RPMI7951 (cell line): ENCODE results near the gene STXBP6. TPM values are rescaled to one million over a fixed set of nuclear protein-coding genes. Genes with fewer than 3 reads are reported as not detected.
A peak's percentile ranks its signal among the peaks of the same experiment; 100 is the strongest.

Source experiments
- DNase-seq: peaks from one replicate; pipeline ENCODE4 v3.0.0-alpha.2; 2012; ENCODE audit warnings: low read depth
- total RNA-seq: library from RNA; depleted of rRNA; stranded (reverse); fragments of >200 nt; shearing (Covaris generic); gene quantifications from 2 replicates; pipeline ENCODE4 v1.2.3, GENCODE V29; 2014

Gene STXBP6
- total RNA-seq, 1 experiment from 2014 or later, result 18.7 TPM

DNA sequence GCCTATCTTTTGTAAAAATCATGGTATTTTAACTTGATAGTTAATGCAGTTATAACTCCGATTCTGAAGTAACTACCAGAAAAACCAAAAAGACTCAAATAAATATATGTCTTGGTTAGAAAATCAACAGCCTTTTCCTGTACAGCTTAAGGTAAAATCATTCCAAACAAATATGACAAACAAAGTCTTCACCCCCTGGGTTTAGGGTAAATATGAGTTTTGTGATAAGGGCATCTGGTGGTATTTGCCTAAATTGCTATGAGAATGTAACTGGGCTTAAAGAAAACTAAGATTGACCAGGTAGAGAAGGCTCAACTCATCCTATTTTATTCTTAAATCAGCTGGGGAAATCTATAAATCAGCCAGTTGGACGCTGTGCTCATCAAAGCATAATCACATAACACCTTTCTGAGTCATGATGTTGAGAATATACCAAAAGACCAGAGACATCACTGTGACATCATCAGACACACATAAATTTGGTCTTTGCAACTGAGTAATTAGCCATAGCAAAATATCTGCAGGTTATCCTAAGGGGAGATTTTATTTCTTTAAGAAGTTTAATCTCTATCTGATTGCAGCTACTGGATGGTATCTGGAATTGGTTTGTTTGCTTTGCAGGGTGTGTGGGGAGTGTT, 133.9 kb downstream of the STXBP6 start:
- no peak for DNase-seq

DNA sequence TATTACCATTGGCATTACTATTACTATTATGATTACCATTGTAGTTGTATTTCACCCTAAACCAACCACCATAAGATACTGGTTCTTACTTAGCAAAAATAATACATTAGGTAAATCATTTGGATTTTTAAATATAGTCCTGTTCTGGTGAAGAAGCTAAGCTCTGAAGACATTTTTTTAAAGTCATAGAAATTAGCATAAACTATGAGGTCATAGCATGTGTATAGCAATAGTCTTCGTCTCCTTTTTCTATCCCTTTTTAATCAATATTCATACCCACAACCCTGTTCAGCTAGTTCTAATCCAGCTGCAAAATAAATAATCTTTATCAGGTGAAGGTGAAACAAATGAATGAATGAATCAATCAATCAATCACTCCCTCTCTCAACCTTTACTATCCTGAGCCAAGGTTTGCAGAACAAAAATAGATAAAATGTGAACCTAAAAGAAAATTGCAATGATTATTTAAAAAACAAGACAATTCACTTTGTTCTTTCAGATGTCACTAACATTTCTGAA, 134.5 kb downstream of the STXBP6 start:
- no peak for DNase-seq

DNA sequence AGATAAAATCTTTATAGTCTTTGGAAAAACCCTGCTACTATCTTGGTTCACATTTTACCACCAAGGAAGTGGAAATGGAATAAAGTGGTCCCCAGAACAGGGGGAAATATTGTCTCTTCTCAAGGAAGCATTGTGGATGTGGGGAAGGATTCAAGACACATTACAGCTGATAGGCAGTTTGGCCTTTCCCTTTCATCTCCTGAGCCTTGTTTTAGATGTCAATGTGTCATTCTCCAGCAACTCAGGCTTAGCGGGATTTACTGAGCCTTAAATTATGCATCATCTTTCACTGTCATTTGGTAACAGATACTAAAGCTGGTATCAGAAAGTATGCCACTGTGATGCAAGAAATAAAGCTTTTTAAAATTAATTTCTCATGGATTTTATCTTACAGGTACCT, 136.2 kb downstream of the STXBP6 start:
- no peak for DNase-seq

DNA sequence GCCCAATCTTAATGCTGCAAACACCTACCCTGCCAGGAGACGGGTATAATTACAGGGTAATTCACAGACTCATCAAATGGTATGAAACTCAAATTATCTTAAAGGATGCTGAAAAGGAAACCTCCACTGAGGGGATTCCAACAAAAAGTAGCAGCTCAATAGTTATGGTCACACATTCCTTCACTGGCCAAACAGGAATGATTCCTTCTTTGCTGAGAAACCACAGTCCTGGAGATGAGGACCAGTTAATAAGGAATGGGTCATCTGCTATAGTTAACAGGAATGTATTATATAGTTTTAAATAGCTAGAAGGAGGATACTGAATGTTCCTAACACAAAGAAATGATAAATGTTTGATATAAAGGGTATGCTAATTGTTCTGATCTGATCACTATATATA, 136.9 kb downstream of the STXBP6 start:
- no peak for DNase-seq

DNA sequence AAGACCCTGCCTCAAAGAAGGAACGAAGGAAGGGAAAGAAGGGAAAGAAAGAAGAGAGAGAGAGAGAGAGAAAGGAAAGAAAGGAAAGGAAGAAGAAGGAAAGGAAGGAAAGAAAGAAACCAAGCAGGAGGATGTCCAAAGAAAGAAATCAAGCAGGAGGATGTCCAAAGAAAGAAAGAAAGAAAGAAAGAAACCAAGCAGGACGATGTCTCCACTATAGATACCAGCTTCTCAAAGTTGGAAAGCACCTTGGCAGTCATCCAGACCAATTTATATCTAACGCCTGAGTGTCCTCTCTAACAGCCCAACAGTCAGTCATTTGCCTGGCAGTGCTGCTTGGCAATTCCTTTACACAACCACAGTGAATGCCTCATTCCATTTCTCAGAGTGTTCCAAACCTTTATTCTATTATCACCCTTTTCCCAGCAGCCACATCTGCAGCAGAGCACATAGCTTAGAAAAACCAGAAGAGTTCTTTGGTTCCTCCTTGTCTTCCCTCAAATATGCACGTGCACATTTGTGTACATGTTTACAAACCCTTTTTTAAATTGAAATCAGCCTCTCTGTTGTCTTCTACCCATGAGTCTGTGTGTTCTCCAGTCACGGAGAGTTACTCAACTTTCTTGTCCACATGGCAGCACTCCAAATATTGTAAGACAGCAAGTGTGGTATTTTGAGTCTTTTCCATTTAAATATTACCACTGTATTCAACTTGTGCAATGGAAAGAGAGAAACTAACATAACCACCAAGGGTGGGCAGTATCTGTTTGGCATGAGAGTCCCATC, 138.4 kb downstream of the STXBP6 start:
- DNase-seq, result peak; percentile 74

DNA sequence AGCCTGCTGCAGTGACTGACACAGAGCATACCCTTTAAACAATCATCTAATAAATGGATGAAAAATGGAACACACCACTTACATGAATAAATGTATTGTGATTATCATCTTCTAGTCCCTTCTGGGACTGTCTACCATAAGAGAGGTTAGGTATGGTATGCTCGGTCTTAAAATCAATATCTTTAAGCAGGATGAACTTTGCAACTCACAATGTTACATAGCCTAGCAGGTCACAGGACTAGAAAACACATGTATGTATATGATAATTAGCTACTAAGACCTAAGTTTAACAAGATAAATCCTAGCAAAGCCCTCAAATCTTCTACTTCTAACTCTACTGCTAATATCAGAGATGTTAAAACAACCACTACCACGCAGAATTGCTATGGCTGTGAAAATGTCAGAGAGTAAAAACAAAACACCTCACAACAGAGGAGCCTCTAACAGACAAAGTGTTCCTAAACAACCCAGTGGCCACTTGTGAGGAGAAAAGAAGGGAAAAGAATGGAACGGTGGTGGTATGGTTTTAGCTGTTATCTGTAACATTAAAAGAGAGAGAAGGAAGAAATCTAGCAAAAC, 139.4 kb downstream of the STXBP6 start:
- DNase-seq, result no peak

DNA sequence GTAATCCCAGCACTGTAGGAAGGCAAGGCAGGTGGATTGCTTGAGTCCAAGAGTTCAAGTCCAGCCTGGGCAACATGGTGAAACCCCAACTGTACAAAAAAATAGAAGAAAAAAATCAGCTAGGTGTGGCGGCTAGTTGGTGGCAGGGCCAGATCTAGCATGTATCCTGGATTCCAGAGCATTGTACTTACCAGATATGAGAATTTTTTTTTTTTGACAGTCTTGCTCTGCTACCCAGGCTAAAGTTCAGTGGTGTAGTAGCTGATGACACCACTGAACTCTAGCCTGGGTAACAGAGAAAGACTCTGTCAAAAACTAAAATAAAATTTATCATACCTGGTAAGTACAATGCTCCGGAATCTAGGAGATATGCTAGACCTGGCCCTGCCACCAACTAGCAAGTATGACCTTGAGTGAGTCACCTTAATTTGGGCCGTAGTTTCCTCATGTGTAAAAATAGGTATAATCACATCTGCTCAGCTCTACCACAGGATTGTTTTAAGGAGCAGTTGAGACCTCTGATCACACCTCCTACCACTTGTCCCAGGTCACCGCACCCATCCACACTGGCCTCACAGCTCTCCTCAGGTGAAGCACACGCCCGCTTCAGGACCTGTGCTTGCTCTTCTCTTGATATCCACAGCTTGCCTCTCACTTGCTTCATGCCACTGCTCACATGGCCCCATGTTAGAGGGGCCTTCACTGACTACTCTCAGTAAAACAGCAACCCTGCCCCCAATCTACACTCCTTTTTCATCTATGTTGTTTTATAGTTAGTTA, 140.2 kb downstream of the STXBP6 start:
- DNase-seq, result no peak

DNA sequence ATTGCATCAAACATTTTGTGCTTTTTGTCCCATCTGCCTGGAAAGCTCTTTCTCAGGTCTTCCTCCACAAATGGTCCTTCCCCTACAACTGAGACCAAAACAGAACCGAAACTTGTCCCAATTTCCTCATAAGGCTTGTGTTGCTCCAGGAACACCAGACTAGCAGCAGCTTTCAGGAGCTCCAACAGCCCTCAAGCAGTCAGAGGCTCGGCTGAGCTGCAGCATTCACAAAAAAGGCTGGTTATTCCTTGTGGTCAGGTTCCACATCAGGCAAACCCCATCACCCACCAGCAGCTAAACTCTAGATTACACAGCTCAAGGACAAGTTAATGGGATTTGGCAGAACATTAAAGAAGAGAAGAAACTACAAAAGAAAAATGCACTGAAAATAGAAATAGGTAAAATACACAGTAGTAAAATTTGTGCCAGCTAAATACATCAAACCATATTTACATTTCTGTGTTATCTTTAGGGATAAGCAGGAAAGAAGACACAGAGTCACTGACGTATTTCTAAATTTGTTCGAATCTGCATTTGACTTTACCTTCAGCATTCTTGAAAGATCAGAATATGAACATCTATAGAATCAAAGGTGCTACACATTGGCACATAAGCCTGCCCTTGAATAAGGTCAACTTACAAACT, 141.2 kb downstream of the STXBP6 start:
- no peak for DNase-seq

DNA sequence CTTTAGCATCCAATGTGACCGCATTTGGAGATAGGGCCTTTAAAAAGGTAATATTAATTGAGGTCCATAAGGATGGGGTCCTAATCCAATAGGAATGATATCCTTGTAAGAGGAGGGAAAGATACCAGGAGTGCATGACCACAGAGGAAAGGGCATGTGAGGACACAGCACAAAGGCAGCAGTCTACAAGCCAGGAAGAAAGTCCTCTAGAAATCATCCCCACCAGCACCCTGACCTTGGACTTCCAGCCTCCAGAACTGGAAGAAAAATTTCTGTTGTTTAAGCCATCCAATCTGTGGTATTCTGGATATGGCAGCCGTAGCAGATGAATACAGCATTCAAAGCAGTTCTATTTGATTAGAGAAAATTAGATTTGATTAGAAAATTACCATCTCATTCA, 145.4 kb downstream of the STXBP6 start:
- no peak for DNase-seq

DNA sequence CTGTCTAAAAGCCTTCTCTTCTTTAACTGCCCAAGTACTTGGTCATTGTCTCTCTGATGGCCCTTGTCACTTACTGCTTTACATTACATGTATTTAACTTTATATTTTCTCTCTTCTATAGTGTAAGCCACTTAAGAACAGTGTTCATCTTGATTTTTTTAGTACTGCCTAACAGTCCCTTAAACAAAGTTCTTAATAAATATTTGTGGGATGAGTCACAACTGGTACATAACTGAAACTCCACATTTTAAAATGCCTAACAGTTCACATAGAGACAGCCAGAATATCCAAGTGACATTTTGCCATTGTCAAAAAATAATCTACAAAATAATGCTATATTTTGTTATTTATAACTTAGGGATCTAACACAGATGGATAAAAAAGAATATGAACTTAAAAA, 146.6 kb downstream of the STXBP6 start:
- peak; percentile 70 for DNase-seq

DNA sequence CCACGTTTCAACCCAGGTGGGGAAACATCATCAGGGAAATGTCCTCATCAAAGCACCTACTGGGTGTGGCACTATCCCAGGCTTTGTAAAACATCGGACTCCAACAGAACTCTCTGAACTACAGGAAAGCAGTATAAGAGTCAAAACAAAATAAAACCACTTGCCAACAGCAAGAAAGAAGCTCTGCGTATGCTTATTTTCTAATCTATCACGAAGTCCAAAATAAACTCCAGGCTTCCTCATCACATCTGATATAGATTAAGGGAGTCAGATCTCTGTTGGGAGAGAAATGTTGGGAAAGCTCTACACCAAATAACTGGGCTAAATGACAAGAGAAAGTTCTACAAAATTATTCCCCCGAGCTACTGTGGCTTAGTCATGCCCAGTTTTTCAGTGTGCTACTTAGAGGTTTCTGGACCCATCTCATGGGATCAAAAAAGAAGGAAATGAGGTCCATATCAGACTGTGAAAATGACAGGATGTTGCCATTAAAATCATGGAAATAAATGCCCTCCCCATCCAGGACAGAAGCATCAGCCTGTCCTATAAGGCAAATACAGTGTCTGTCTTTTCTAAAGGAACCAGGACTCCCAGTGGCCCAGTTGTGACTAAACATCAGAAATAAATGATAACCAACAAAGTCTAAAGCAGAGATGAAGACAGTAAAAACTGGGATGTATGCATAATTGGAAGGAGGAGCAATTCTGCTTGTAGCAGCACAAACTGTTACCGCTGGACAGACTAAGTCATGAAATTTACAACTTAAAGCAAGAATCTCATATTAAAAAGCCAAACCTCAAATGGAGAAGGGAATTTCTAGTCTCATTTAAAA, 149.5 kb downstream of the STXBP6 start:
- DNase-seq, result peak; percentile 86

DNA sequence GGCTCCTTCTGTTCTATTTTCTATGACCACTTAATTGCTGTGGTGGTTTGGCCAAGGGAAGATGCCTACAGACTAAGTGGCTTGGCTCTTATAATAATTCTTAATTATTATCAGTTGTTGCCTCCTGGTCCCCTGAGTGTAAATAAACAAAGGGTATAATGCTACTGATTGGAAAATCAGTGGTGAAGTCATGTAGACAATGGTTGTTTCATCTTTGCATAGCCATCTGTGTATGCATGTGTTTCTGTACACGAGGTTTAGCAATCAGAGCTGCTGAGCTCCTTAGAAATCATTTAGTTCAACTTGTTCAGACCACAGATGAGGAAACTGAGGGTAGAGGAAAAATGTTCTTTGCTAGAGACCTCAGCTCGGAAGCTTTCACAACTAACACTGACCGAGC, 152.2 kb downstream of the STXBP6 start:
- no peak for DNase-seq

DNA sequence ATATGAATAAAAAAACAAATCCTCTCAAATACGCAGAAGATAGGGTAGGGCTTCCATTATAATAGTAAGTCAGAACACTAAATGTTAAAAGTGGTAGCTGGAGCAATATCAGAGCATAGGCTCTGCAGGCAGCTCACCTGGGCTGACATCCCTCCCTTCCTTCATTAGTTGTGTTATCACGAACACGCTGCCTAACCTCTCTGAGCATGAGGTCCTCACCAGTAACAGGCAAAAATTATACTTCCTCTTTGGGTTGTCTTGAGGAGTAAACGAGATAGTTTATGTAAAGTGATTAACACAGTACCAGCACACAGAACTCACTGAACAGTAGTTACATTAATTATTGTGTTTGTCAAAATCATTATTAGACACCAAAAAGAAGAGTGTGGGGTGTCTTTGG, 154.3 kb downstream of the STXBP6 start:
- DNase-seq, result no peak

DNA sequence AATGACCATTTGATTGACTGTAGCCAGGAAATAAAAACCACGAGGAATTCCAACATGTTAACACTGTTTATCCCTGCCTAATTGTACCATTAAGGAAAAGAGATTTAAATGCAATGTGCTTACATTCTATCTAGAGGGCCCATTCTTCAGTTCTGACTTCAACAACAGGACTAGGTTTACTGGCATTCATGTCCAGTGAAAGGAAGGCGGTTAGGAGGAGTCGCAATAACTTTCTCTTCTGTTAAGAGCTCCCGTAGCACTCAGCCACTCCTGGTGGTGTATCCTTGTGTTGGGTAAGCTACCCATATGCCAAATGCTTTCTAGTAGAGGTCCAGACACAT, 154.7 kb downstream of the STXBP6 start:
- DNase-seq, result peak; percentile 31

DNA sequence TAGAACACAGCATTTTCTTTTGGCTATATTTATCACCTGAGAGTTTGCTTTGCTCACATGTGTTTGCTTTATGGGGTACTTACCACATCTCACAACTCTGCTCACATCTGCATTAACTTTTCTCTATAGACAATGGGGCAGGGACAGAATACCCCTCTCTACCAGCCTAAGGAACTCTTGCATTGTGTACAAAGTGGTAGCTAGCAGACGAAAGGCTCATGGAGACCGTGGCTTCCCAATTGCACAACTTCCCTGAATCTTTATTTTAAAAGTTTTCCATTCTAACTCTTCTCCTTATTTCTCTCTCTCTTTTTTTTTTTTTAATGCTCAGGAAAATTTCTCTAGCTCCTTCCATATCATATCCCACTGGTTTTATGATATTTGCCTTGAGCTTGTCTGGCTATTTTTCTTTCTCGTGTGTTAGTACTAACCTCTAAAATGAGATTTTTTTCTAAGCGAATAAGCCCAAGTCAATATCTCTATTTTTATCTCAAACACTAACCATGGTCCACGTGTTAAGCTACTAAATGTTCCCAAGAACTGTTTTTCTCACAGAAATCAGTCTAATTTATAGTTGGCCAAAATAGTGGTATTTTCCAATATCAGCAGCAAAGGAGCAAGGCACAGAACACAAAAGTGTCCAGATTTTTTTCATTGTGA, 155.2 kb downstream of the STXBP6 start:
- no peak for DNase-seq

DNA sequence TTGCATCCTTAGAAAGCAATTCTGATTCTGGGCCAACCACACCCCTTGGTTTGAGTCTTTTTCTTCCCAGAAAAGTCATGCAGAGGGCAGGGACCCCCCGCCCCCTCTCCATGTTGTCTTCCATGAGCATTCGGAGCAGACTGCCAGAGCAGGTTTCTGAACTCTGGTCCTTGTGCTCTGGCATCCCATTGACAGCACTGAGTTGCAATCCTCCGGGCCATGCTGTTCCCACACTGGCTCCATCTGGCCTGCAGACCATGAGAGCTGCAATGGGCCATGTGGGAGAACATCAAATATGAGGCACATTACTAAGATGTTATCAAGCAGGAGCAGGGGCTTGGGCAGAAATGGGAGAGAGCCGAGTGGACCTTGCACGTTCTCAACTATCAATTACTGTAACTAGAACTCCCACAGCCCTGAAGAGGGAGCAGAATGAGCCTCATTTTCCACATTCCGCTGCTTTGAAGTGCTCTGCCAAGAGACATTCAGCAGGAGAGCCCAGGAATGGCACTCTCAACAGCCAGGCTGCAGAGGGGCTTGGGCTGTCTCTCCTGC, 157.4 kb downstream of the STXBP6 start:
- DNase-seq, result no peak

DNA sequence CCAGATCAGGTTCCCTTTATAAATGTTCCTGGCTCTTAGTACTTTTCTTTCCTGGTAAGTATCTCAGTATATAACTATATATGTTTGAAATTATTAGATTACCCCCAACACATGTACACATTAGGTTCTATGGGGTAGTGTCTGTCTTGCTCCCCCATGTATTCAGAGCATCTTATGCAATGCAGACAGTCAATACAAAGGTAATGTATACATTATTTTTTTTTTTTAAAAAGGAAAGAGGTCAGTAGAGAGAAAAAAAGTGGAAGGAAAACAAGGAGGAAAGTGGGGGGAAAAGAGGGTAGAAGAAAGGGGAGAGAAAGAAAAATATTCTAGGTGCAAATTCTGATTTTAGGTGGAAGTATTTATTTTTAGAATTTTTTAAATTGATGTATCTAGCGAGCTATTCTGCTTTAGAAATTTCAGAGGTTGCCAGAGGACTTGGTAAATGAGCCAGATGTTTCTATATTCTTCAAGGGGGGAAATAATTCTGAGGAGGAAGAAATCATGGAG, 157.9 kb downstream of the STXBP6 start:
- no peak for DNase-seq

DNA sequence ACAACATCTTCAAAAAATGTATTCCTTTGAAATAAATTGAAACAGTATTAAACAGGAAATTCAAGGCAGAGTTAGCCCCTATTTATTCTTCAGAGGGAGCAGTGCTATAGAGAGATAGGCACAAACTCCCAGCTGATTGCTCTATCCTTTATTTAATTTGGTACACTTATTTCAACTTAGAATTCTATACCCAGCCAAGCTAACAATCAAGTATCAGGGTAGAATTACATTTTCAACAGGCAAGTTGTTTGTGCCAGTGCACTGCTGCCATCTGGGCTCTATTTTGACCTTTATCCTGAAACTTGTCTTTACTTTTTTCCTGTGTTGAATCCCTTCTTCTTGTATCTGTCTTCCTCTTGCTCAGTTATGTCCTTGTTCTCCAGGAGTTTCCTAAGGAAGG, 159.2 kb downstream of the STXBP6 start:
- no peak for DNase-seq

DNA sequence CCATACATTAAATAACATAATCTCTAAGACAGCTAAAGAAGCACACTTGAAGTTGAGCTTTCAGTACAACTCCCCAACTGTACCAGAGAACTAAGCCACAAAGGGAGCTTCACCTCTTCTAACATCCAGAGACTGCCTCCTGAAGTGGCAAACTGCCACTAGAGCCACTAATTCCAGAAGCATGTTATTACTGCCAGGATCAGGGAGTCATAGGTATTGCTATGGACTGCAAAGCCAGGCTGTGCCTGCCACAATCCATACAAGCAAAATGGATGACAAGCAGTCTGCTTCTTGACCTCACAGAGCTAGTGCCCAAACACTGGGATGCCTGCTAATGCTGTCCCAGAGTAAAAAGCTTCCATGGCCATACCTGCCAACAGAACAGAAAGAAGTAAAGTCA, 160.1 kb downstream of the STXBP6 start:
- DNase-seq, result peak; percentile 28

DNA sequence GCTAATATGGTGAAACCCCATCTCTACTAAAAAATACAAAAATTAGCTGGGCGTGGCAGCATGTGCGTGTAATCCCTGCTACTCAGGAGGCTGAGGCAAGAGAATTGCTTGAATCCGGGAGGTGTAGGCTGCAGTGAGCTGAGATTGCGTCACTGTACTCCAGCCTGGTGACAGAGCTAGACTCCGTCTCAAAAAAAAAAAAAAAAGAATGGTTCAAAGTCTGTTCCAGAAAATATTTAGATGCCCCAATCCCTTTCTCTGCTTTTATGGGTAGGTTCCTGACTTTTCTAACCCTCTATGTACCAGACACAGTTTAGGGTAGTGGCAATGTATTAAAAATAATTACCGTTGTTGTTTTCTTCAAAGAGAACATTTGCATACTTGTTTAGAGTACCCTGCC, 161.4 kb downstream of the STXBP6 start:
- no peak for DNase-seq
